Colonic mucosa (tissue), 4 donors: ENCODE results near the gene ELP4. TPM values are rescaled to one million over a fixed set of nuclear protein-coding genes. Genes with fewer than 3 reads are reported as not detected.

Experiments
- DNase-seq: peaks from one replicate; pipeline ENCODE4 v3.0.0-alpha.2; 2020
- H3K27ac ChIP-seq: fragments of 200-600 bp; one replicate; pipeline ENCODE4 v1.8.0; 2021
- H3K27me3 ChIP-seq: fragments of 200-600 bp; one replicate; pipeline ENCODE4 v1.8.0; 2021
- H3K36me3 ChIP-seq: fragments of 200-600 bp; one replicate; pipeline ENCODE4 v1.8.0; 2021
- H3K4me1 ChIP-seq: fragments of 200-600 bp; one replicate; pipeline ENCODE4 v1.8.0; 2021; ENCODE audit warnings: mild to moderate bottlenecking
- H3K4me3 ChIP-seq: fragments of 200-600 bp; one replicate; pipeline ENCODE4 v1.8.0; 2021
- H3K9ac ChIP-seq, 2 donors: one replicate each; pipeline ENCODE4 v1.7.0; 2013; ENCODE audit warnings: control low read depth in 2 of 2, low read depth in 2 of 2, low read length in 2 of 2
- H3K9me3 ChIP-seq: fragments of 200-600 bp; one replicate; pipeline ENCODE4 v1.8.0; 2021
- CTCF ChIP-seq: fragments of 200-600 bp; IDR thresholded peaks from one replicate; pipeline ENCODE4 v1.8.0; 2022; ENCODE audit warnings: antibody characterized with exemption, mild to moderate bottlenecking
- intact Hi-C: fragments of 100-400 bp; cut with DNase I; formaldehyde crosslinking; loops from one replicate; pipeline ENCODE4 v1.14.1; 2022
- total RNA-seq, 2 donors: library from RNA; stranded (reverse); fragmentation: NEBNext Ultra II Directional in 1 of 2; extraction: Animal tissue kit (Norgen Biotek cat#: 25700) in 1 of 2; gene quantifications; one replicate each; pipeline ENCODE4 v1.2.1, GENCODE V29; 2021
- donor health status: healthy.
- donor health status: DM: no; HTN: no; CAD: no.
- donor health status: DM: no; HTN: no; CAD: no.

ELP4 gene
- total RNA-seq, 2 donors from 2014 or later = 17.0 to 22.8 TPM

GRCh38 chr11:31645747-31646146 is 136.2 kb downstream of the ELP4 start:
- DNase-seq = no peak
- H3K27ac ChIP-seq = no peak overlapping the region
- no peaks in the 10 kb centered on the region for H3K4me1 ChIP-seq
- H3K27me3 ChIP-seq = no peaks in the 10 kb centered on the region
- H3K9me3 ChIP-seq = no peaks in the 10 kb centered on the region
- intact Hi-C loops = no loop called here
- no peak for TF ChIP-seq CTCF
- no peak overlapping the region for H3K4me3 ChIP-seq
- H3K9ac ChIP-seq = no peak overlapping the region
- no peaks in the 10 kb centered on the region for H3K36me3 ChIP-seq

- Histone ChIP-seq H3K27me3 (no peaks in the 10 kb centered on the region), H3K27ac (no peak overlapping the region), H3K4me1 (no peaks in the 10 kb centered on the region), H3K9me3 (no peaks in the 10 kb centered on the region), H3K4me3 (no peak overlapping the region), H3K9ac (no peak overlapping the region), H3K36me3 (no peaks in the 10 kb centered on the region)
- TF ChIP-seq CTCF = no peak
- intact Hi-C loops = no loop called here
- no peak for DNase-seq
Measured at GRCh38 chr11:31646216-31646615, 136.6 kb downstream of the ELP4 start.

GRCh38 chr11:31649129-31649966 is 139.8 kb downstream of the ELP4 start:
- no peaks in the 10 kb centered on the region for H3K36me3 ChIP-seq
- H3K27me3 ChIP-seq = no peaks in the 10 kb centered on the region
- intact Hi-C loops = no loop called here
- H3K9me3 ChIP-seq = no peaks in the 10 kb centered on the region
- H3K9ac ChIP-seq = no peak overlapping the region
- H3K27ac ChIP-seq = no peak overlapping the region
- no peak overlapping the region for H3K4me3 ChIP-seq
- DNase-seq = no peak
- H3K4me1 ChIP-seq = no peaks in the 10 kb centered on the region
- TF ChIP-seq CTCF = no peak

- Histone ChIP-seq H3K9ac (no peak overlapping the region), H3K27ac (no peak overlapping the region), H3K36me3 (no peaks in the 10 kb centered on the region), H3K27me3 (no peaks in the 10 kb centered on the region), H3K9me3 (no peaks in the 10 kb centered on the region), H3K4me1 (no peaks in the 10 kb centered on the region), H3K4me3 (no peak overlapping the region)
- intact Hi-C loops = no loop called here
- DNase-seq = no peak
- no peak for TF ChIP-seq CTCF
Measured at GRCh38 chr11:31651208-31651607, 141.6 kb downstream of the ELP4 start.

GRCh38 chr11:31651822-31652221 is 142.3 kb downstream of the ELP4 start:
- intact Hi-C loops = no loop called here

More at GRCh38 chr11:31651822-31652221, 142.3 kb downstream of the ELP4 start:
- H3K27ac ChIP-seq = no peak overlapping the region
- DNase-seq = no peak
- H3K4me3 ChIP-seq = no peak overlapping the region
- no peak overlapping the region for H3K9ac ChIP-seq
- H3K9me3 ChIP-seq = no peaks in the 10 kb centered on the region
- no peak for TF ChIP-seq CTCF
- no peaks in the 10 kb centered on the region for H3K27me3 ChIP-seq
- no peaks in the 10 kb centered on the region for H3K36me3 ChIP-seq
- no peaks in the 10 kb centered on the region for H3K4me1 ChIP-seq
